Adrenal gland (tissue), 5 donors: ENCODE measurements around the gene CSPG4.
A peak's percentile ranks its signal among the peaks of the same experiment; 100 is the strongest.
"Not testable (repeated sequence)": the region's sequence is repeated elsewhere in the genome, so short reads cannot be mapped to it uniquely, and the experiment has no call there.

Source experiments
- CTCF ChIP-seq, 6 experiments: fragments of 450-650 bp in 4 of 6; fragments of 200-600 bp in 2 of 6; sonication (generic) in 1 of 6; IDR thresholded peaks; 1 replicate in 5 of 6; 2 replicates in 1 of 6; pipeline versions ENCODE4 v1.5.1 to v1.8.0; 2016 to 2021; ENCODE audit warnings: antibody characterized with exemption in 6 of 6, mild to moderate bottlenecking in 2 of 6, moderate library complexity in 1 of 6
- POLR2A ChIP-seq, 2 donors: fragments of 450-650 bp; IDR thresholded peaks; one replicate each; pipeline ENCODE4 v1.6.1; 2017; ENCODE audit warnings: antibody characterized with exemption in 2 of 2, mild to moderate bottlenecking in 2 of 2, moderate library complexity in 1 of 2
- donor health status: DM: no; HTN: no; CAD: no.

- not testable (repeated sequence) for TF ChIP-seq CTCF (IDR thresholded peaks at IDR 0.05)
- TF ChIP-seq POLR2A (IDR thresholded peaks at IDR 0.05): peak in 1 of 2 donors; percentile 8
These were observed 3.2 kb downstream of the CSPG4 start for GRCh38 chr15:75709458-75709857.
